HEK293 (cell line): ENCODE data around the gene PRSS50.

Experiments used
- CTCF ChIA-PET: fragments of 350-600 bp; formaldehyde crosslinking; extraction: SDS; loops from one replicate; lab custom pipeline; 2021; ENCODE audit warnings: antibody characterized with exemption; lab: Yijun Ruan, JAX
- POLR2A ChIA-PET: fragments of 300-600 bp; formaldehyde crosslinking; extraction: SDS; loops from one replicate; lab custom pipeline; 2020; ENCODE audit warnings: antibody characterized with exemption, inconsistent platforms; lab: Yijun Ruan, JAX
- H3K27ac ChIP-seq: fragments of 200-500 bp; sonication (Bioruptor generic); 2 replicates; pipeline ENCODE4 v1.5.1; 2014; ENCODE audit warnings: low read depth, low read length, control low read depth, inconsistent platforms; ENCODE audit errors: extremely low read depth
- H3K36me3 ChIP-seq, 2 experiments: fragments of 200-500 bp in 1 of 2; sonication (Bioruptor generic) in 1 of 2; 1 replicate in 1 of 2; 2 replicates in 1 of 2; pipeline ENCODE4 v1.5.1; 2014 to 2017; ENCODE audit warnings: inconsistent platforms in 2 of 2, low read length in 2 of 2; ENCODE audit not compliant: control insufficient read depth in 2 of 2, insufficient read depth in 1 of 2
- H3K4me1 ChIP-seq: fragments of 200-500 bp; sonication (Bioruptor generic); 2 replicates; pipeline ENCODE4 v1.5.1; 2014; ENCODE audit warnings: mild to moderate bottlenecking, low read length, inconsistent platforms; ENCODE audit not compliant: control insufficient read depth, insufficient read depth
- H3K4me3 ChIP-seq: 2 replicates; pipeline ENCODE4 v1.5.1; 2011; ENCODE audit warnings: low read depth, mild to moderate bottlenecking, control low read depth, low read length, moderate library complexity
- H3K9me3 ChIP-seq: fragments of 200-500 bp; sonication (Bioruptor generic); 2 replicates; pipeline ENCODE4 v1.5.1; 2014; ENCODE audit warnings: low read depth, low read length, inconsistent platforms; ENCODE audit not compliant: control insufficient read depth, insufficient read depth
- EGR2 ChIP-seq: fragments of 450-650 bp; formaldehyde crosslinking; IDR thresholded peaks from 2 replicates; pipeline ENCODE4 v1.5.1; 2016; ENCODE audit warnings: low read depth, missing biosample characterization, missing genetic modification characterization
- PRDM1 ChIP-seq: fragments of 450-650 bp; formaldehyde crosslinking; IDR thresholded peaks from 2 replicates; pipeline ENCODE4; 2016; ENCODE audit warnings: missing biosample characterization, missing genetic modification characterization
- SCRT2 ChIP-seq: fragments of 450-650 bp; formaldehyde crosslinking; IDR thresholded peaks from 2 replicates; pipeline ENCODE4 v1.5.1; 2016; ENCODE audit warnings: missing biosample characterization, missing genetic modification characterization
- TCF7L2 ChIP-seq: IDR thresholded peaks from 2 replicates; pipeline ENCODE4 v1.6.1; 2011; ENCODE audit warnings: low read depth, mild to moderate bottlenecking, inconsistent platforms, low read length, moderate library complexity, borderline replicate concordance
- TRIM28 ChIP-seq: IDR thresholded peaks from 2 replicates; pipeline ENCODE4 v1.6.1; 2011; ENCODE audit warnings: low read length, control low read depth, borderline replicate concordance
- ZBTB49 ChIP-seq: fragments of 450-650 bp; formaldehyde crosslinking; IDR thresholded peaks from 2 replicates; pipeline ENCODE4 v1.5.1; 2016; ENCODE audit warnings: missing biosample characterization, missing genetic modification characterization, low read depth
- ZFP3 ChIP-seq: fragments of 450-650 bp; formaldehyde crosslinking; IDR thresholded peaks from 2 replicates; pipeline ENCODE4 v1.5.1; 2016; ENCODE audit warnings: low read depth, missing biosample characterization, missing genetic modification characterization
- ZFP37 ChIP-seq: fragments of 450-650 bp; formaldehyde crosslinking; IDR thresholded peaks from 2 replicates; pipeline ENCODE4 v1.5.1; 2016; ENCODE audit warnings: missing biosample characterization, missing genetic modification characterization
- ZNF132 ChIP-seq: fragments of 450-650 bp; formaldehyde crosslinking; IDR thresholded peaks from 2 replicates; pipeline ENCODE4 v1.5.1; 2017; ENCODE audit warnings: missing biosample characterization, missing genetic modification characterization, borderline replicate concordance
- ZNF148 ChIP-seq: fragments of 450-650 bp; formaldehyde crosslinking; IDR thresholded peaks from 2 replicates; pipeline ENCODE4 v1.5.0; 2017; ENCODE audit warnings: missing biosample characterization, missing genetic modification characterization, borderline replicate concordance
- ZNF155 ChIP-seq: fragments of 450-650 bp; formaldehyde crosslinking; IDR thresholded peaks from 2 replicates; pipeline ENCODE4 v1.5.1; 2016; ENCODE audit warnings: missing biosample characterization, missing genetic modification characterization
- ZNF16 ChIP-seq: fragments of 450-650 bp; formaldehyde crosslinking; IDR thresholded peaks from 2 replicates; pipeline ENCODE4 v1.5.1; 2016; ENCODE audit warnings: low read depth, missing biosample characterization, missing genetic modification characterization
- ZNF23 ChIP-seq: fragments of 450-650 bp; formaldehyde crosslinking; IDR thresholded peaks from 2 replicates; pipeline ENCODE4 v1.5.1; 2016; ENCODE audit warnings: missing biosample characterization, missing genetic modification characterization, borderline replicate concordance
- ZNF266 ChIP-seq: fragments of 450-650 bp; formaldehyde crosslinking; IDR thresholded peaks from 2 replicates; pipeline ENCODE4 v1.5.1; 2016; ENCODE audit warnings: missing biosample characterization, missing genetic modification characterization, low read depth
- ZNF473 ChIP-seq: fragments of 450-650 bp; formaldehyde crosslinking; IDR thresholded peaks from 2 replicates; pipeline ENCODE4 v1.5.1; 2017; ENCODE audit warnings: missing biosample characterization, missing genetic modification characterization
- ZNF521 ChIP-seq: fragments of 450-650 bp; formaldehyde crosslinking; IDR thresholded peaks from 2 replicates; pipeline ENCODE4 v1.5.1; 2017; ENCODE audit warnings: missing biosample characterization, mild to moderate bottlenecking, missing genetic modification characterization
- ZNF530 ChIP-seq: fragments of 450-650 bp; formaldehyde crosslinking; IDR thresholded peaks from 2 replicates; pipeline ENCODE4 v1.5.1; 2016; ENCODE audit warnings: low read depth, missing biosample characterization, missing genetic modification characterization
- ZNF560 ChIP-seq: fragments of 450-650 bp; formaldehyde crosslinking; IDR thresholded peaks from 2 replicates; pipeline ENCODE4 v1.5.1; 2017; ENCODE audit warnings: missing biosample characterization, missing genetic modification characterization, borderline replicate concordance
- ZNF561 ChIP-seq: fragments of 450-650 bp; IDR thresholded peaks from 2 replicates; pipeline ENCODE4 v1.5.1; 2018; ENCODE audit warnings: missing biosample characterization, missing genetic modification characterization, borderline replicate concordance
- ZNF624 ChIP-seq: fragments of 450-650 bp; formaldehyde crosslinking; IDR thresholded peaks from 2 replicates; pipeline ENCODE4 v1.5.1; 2017; ENCODE audit warnings: missing biosample characterization, missing genetic modification characterization
- TF ChIP-seq, protein P1 (sequence below): fragments of 450-650 bp; formaldehyde crosslinking; IDR thresholded peaks from 2 replicates; pipeline ENCODE4 v1.5.1; 2016; ENCODE audit warnings: missing biosample characterization, missing genetic modification characterization, borderline replicate concordance
- TF ChIP-seq, protein P2 (sequence below): fragments of 450-650 bp; formaldehyde crosslinking; IDR thresholded peaks from 2 replicates; pipeline ENCODE4 v1.5.1; 2016; ENCODE audit warnings: missing biosample characterization, missing genetic modification characterization

The PRSS50 gene

DNA sequence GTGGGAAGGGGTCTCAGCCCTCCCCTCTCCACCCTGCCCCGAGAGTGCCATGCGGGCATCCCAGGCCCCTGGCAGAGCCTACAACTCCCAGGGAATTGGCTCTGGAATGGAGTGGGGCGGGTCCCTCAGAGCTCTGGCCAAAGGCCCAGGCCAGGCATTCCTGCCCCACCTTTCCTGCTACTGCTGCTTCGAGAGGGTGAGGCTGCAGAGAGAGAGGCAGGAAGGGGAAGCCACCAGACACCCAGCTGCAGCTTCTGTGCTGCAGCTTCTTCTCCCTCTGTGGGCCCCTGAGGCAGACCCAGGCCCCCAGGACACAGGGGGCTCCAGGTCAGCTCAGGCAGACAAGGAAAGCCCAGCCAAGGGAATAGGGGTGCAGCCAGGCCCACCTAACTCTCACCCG, 26.9 kb downstream of the PRSS50 start:
- Histone ChIP-seq H3K4me1 (no peaks in the 10 kb centered on the region), H3K4me3 (no peak overlapping the region), H3K27ac (no peak overlapping the region), H3K9me3 (no peaks in the 10 kb centered on the region), H3K36me3 (no peaks in the 10 kb centered on the region)
- TF ChIP-seq ZNF521 (tag by site-specific recombination) (no peak), ZNF560 (no peak), ZNF266 (tag by site-specific recombination) (no peak), ZNF16 (tag by site-specific recombination) (no peak), ZNF155 (tag by site-specific recombination) (no peak), ZFP37 (tag by site-specific recombination) (no peak), ZNF23 (tag by site-specific recombination) (no peak), TRIM28 (no peak), ZNF624 (tag by site-specific recombination) (no peak), ZNF473 (tag by site-specific recombination) (no peak), ZNF132 (tag by site-specific recombination) (no peak), ZFP3 (tag by site-specific recombination) (no peak), TCF7L2 (no peak), SCRT2 (no peak), EGR2 (tag by site-specific recombination) (no peak), ZNF561 (tag by site-specific recombination) (no peak)
- TF ChIP-seq, protein P1, sequence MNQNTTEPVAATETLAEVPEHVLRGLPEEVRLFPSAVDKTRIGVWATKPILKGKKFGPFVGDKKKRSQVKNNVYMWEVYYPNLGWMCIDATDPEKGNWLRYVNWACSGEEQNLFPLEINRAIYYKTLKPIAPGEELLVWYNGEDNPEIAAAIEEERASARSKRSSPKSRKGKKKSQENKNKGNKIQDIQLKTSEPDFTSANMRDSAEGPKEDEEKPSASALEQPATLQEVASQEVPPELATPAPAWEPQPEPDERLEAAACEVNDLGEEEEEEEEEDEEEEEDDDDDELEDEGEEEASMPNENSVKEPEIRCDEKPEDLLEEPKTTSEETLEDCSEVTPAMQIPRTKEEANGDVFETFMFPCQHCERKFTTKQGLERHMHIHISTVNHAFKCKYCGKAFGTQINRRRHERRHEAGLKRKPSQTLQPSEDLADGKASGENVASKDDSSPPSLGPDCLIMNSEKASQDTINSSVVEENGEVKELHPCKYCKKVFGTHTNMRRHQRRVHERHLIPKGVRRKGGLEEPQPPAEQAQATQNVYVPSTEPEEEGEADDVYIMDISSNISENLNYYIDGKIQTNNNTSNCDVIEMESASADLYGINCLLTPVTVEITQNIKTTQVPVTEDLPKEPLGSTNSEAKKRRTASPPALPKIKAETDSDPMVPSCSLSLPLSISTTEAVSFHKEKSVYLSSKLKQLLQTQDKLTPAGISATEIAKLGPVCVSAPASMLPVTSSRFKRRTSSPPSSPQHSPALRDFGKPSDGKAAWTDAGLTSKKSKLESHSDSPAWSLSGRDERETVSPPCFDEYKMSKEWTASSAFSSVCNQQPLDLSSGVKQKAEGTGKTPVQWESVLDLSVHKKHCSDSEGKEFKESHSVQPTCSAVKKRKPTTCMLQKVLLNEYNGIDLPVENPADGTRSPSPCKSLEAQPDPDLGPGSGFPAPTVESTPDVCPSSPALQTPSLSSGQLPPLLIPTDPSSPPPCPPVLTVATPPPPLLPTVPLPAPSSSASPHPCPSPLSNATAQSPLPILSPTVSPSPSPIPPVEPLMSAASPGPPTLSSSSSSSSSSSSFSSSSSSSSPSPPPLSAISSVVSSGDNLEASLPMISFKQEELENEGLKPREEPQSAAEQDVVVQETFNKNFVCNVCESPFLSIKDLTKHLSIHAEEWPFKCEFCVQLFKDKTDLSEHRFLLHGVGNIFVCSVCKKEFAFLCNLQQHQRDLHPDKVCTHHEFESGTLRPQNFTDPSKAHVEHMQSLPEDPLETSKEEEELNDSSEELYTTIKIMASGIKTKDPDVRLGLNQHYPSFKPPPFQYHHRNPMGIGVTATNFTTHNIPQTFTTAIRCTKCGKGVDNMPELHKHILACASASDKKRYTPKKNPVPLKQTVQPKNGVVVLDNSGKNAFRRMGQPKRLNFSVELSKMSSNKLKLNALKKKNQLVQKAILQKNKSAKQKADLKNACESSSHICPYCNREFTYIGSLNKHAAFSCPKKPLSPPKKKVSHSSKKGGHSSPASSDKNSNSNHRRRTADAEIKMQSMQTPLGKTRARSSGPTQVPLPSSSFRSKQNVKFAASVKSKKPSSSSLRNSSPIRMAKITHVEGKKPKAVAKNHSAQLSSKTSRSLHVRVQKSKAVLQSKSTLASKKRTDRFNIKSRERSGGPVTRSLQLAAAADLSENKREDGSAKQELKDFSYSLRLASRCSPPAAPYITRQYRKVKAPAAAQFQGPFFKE (tag by site-specific recombination): no peak
- TF ChIP-seq, protein P2, sequence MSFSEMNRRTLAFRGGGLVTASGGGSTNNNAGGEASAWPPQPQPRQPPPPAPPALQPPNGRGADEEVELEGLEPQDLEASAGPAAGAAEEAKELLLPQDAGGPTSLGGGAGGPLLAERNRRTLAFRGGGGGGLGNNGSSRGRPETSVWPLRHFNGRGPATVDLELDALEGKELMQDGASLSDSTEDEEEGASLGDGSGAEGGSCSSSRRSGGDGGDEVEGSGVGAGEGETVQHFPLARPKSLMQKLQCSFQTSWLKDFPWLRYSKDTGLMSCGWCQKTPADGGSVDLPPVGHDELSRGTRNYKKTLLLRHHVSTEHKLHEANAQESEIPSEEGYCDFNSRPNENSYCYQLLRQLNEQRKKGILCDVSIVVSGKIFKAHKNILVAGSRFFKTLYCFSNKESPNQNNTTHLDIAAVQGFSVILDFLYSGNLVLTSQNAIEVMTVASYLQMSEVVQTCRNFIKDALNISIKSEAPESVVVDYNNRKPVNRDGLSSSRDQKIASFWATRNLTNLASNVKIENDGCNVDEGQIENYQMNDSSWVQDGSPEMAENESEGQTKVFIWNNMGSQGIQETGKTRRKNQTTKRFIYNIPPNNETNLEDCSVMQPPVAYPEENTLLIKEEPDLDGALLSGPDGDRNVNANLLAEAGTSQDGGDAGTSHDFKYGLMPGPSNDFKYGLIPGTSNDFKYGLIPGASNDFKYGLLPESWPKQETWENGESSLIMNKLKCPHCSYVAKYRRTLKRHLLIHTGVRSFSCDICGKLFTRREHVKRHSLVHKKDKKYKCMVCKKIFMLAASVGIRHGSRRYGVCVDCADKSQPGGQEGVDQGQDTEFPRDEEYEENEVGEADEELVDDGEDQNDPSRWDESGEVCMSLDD: no peak
- POLR2A ChIA-PET: no interaction called here
- CTCF ChIA-PET: interaction anchor here (0.6 kb wide), 1 partner anchor 169 kb away, joined by 3 read pairs; no protein-coding TSS in a partner anchor

- Histone ChIP-seq H3K4me1 (no peaks in the 10 kb centered on the region), H3K36me3 (no peaks in the 10 kb centered on the region), H3K9me3 (no peaks in the 10 kb centered on the region), H3K4me3 (no peak overlapping the region), H3K27ac (no peak overlapping the region)
- ChIA-PET POLR2A (no interaction called here), CTCF (no interaction called here)
- TF ChIP-seq ZNF148 (tag by site-specific recombination) (no peak), PRDM1 (tag by site-specific recombination) (no peak), ZNF530 (no peak), ZBTB49 (tag by site-specific recombination) (no peak), ZNF132 (tag by site-specific recombination) (no peak)
Measured at GRCh38 chr3:46685446-46685845, 32.2 kb downstream of the PRSS50 start.
